HEK293 (cell line): ENCODE measurements around the gene TSHZ2.

Experiments used
- CTCF ChIA-PET: fragments of 350-600 bp; formaldehyde crosslinking; extraction: SDS; loops from one replicate; lab custom pipeline; 2021; ENCODE audit warnings: antibody characterized with exemption; lab: Yijun Ruan, JAX
- POLR2A ChIA-PET: fragments of 300-600 bp; formaldehyde crosslinking; extraction: SDS; loops from one replicate; lab custom pipeline; 2020; ENCODE audit warnings: antibody characterized with exemption, inconsistent platforms; lab: Yijun Ruan, JAX
- H3K27ac ChIP-seq: fragments of 200-500 bp; sonication (Bioruptor generic); 2 replicates; pipeline ENCODE4 v1.5.1; 2014; ENCODE audit warnings: low read depth, low read length, control low read depth, inconsistent platforms; ENCODE audit errors: extremely low read depth
- H3K36me3 ChIP-seq, 2 experiments: fragments of 200-500 bp in 1 of 2; sonication (Bioruptor generic) in 1 of 2; 1 replicate in 1 of 2; 2 replicates in 1 of 2; pipeline ENCODE4 v1.5.1; 2014 to 2017; ENCODE audit warnings: inconsistent platforms in 2 of 2, low read length in 2 of 2; ENCODE audit not compliant: control insufficient read depth in 2 of 2, insufficient read depth in 1 of 2
- H3K4me1 ChIP-seq: fragments of 200-500 bp; sonication (Bioruptor generic); 2 replicates; pipeline ENCODE4 v1.5.1; 2014; ENCODE audit warnings: mild to moderate bottlenecking, low read length, inconsistent platforms; ENCODE audit not compliant: control insufficient read depth, insufficient read depth
- H3K4me3 ChIP-seq: 2 replicates; pipeline ENCODE4 v1.5.1; 2011; ENCODE audit warnings: low read depth, mild to moderate bottlenecking, control low read depth, low read length, moderate library complexity
- H3K9me3 ChIP-seq: fragments of 200-500 bp; sonication (Bioruptor generic); 2 replicates; pipeline ENCODE4 v1.5.1; 2014; ENCODE audit warnings: low read depth, low read length, inconsistent platforms; ENCODE audit not compliant: control insufficient read depth, insufficient read depth
- BCL11A ChIP-seq: fragments of 450-650 bp; formaldehyde crosslinking; IDR thresholded peaks from 2 replicates; pipeline ENCODE4 v1.5.1; 2016; ENCODE audit warnings: low read depth, missing biosample characterization, missing genetic modification characterization
- GLIS1 ChIP-seq: fragments of 450-650 bp; formaldehyde crosslinking; IDR thresholded peaks from 2 replicates; pipeline ENCODE4 v1.5.1; 2016; ENCODE audit warnings: missing biosample characterization, missing genetic modification characterization
- PRDM1 ChIP-seq: fragments of 450-650 bp; formaldehyde crosslinking; IDR thresholded peaks from 2 replicates; pipeline ENCODE4; 2016; ENCODE audit warnings: missing biosample characterization, missing genetic modification characterization
- RBAK ChIP-seq: fragments of 450-650 bp; formaldehyde crosslinking; IDR thresholded peaks from 2 replicates; pipeline ENCODE4 v1.5.1; 2016; ENCODE audit warnings: missing biosample characterization, missing genetic modification characterization
- REPIN1 ChIP-seq: fragments of 450-650 bp; formaldehyde crosslinking; IDR thresholded peaks from 2 replicates; pipeline ENCODE4 v1.5.1; 2017; ENCODE audit warnings: missing biosample characterization, missing genetic modification characterization, low read depth
- SETDB1 ChIP-seq: IDR thresholded peaks from one replicate; pipeline ENCODE4 v1.6.1; 2017; ENCODE audit warnings: mild to moderate bottlenecking, low read length, moderate library complexity, mixed read lengths; ENCODE audit not compliant: insufficient read length
- ZBTB20 ChIP-seq: fragments of 450-650 bp; formaldehyde crosslinking; IDR thresholded peaks from 2 replicates; pipeline ENCODE4 v1.5.1; 2016; ENCODE audit warnings: missing biosample characterization, missing genetic modification characterization
- ZNF121 ChIP-seq: fragments of 450-650 bp; formaldehyde crosslinking; IDR thresholded peaks from 2 replicates; pipeline ENCODE4 v1.5.1; 2016; ENCODE audit warnings: missing biosample characterization, missing genetic modification characterization
- ZNF169 ChIP-seq: fragments of 450-650 bp; formaldehyde crosslinking; IDR thresholded peaks from 2 replicates; pipeline ENCODE4 v1.5.1; 2016; ENCODE audit warnings: missing biosample characterization, missing genetic modification characterization
- ZNF174 ChIP-seq: fragments of 450-650 bp; formaldehyde crosslinking; IDR thresholded peaks from 2 replicates; pipeline ENCODE4 v1.5.0; 2017; ENCODE audit warnings: missing biosample characterization, mild to moderate bottlenecking, missing genetic modification characterization
- ZNF366 ChIP-seq: fragments of 450-650 bp; formaldehyde crosslinking; conservative IDR thresholded peaks from 2 replicates; pipeline ENCODE4 v1.5.1; 2016; ENCODE audit warnings: missing biosample characterization, missing genetic modification characterization
- ZNF394 ChIP-seq: fragments of 450-650 bp; formaldehyde crosslinking; IDR thresholded peaks from 2 replicates; pipeline ENCODE4 v1.5.1; 2016; ENCODE audit warnings: missing biosample characterization, missing genetic modification characterization, mild to moderate bottlenecking, moderate library complexity, borderline replicate concordance
- ZNF544 ChIP-seq: fragments of 450-650 bp; formaldehyde crosslinking; IDR thresholded peaks from 2 replicates; pipeline ENCODE4 v1.5.0; 2017; ENCODE audit warnings: missing biosample characterization, missing genetic modification characterization
- ZNF600 ChIP-seq: fragments of 450-650 bp; formaldehyde crosslinking; IDR thresholded peaks from 2 replicates; pipeline ENCODE4 v1.5.1; 2016; ENCODE audit warnings: missing biosample characterization, missing genetic modification characterization
- ZNF843 ChIP-seq: fragments of 450-650 bp; formaldehyde crosslinking; IDR thresholded peaks from 2 replicates; pipeline ENCODE4 v1.5.1; 2016; ENCODE audit warnings: missing biosample characterization, missing genetic modification characterization
- ZXDB ChIP-seq: fragments of 450-650 bp; formaldehyde crosslinking; IDR thresholded peaks from 2 replicates; pipeline ENCODE4 v1.5.1; 2016; ENCODE audit warnings: missing biosample characterization, missing genetic modification characterization
- TF ChIP-seq, protein P1 (sequence below): fragments of 450-650 bp; formaldehyde crosslinking; IDR thresholded peaks from 2 replicates; pipeline ENCODE4 v1.5.1; 2016; ENCODE audit warnings: missing biosample characterization, missing genetic modification characterization
- TF ChIP-seq, protein P2 (sequence below): fragments of 450-650 bp; formaldehyde crosslinking; IDR thresholded peaks from 2 replicates; pipeline ENCODE4 v1.5.1; 2016; ENCODE audit warnings: missing biosample characterization, missing genetic modification characterization
- TF ChIP-seq, protein P3 (sequence below): fragments of 450-650 bp; formaldehyde crosslinking; IDR thresholded peaks from 2 replicates; pipeline ENCODE4 v1.5.1; 2016; ENCODE audit warnings: missing biosample characterization, missing genetic modification characterization
- TF ChIP-seq, protein P4 (sequence below): fragments of 450-650 bp; formaldehyde crosslinking; IDR thresholded peaks from 2 replicates; pipeline ENCODE4 v1.5.1; 2016; ENCODE audit warnings: missing biosample characterization, missing genetic modification characterization, borderline replicate concordance
- TF ChIP-seq, protein P5 (sequence below): fragments of 450-650 bp; formaldehyde crosslinking; IDR thresholded peaks from 2 replicates; pipeline ENCODE4 v1.5.1; 2016; ENCODE audit warnings: missing biosample characterization, missing genetic modification characterization
- TF ChIP-seq, protein P6 (sequence below): fragments of 450-650 bp; formaldehyde crosslinking; conservative IDR thresholded peaks from 2 replicates; pipeline ENCODE4 v1.5.1; 2016; ENCODE audit warnings: low read depth, missing biosample characterization, missing genetic modification characterization

The TSHZ2 gene

DNA sequence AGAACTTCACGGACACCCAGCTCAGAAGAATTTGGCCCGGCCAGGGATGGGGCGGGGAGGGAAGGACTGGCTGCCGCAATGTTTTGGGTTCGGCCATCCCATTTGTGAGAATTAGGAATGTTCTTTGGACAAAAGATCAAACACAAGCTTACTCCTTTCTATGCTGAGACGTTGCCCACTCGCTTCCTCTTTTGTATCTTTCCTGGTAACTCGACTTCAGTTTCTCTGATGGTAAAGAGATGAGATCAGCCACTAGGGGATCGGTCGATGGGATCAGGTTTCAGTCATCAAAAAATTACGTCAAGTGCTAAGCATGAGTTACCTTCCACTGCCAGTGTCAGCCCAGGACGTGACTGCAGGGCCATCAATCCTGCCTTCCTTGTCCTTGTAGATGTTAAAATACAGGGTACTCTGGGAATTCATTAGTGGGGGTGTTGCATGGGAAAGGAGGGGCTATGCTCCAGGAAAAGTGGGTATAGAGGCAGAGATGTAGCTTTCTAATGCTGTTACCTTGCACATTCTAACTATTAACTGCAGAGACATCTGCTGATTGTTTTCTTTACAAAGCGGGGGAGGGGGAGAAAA lies 190.2 kb downstream of the TSHZ2 start:
- Histone ChIP-seq H3K9me3 (no peaks in the 10 kb centered on the region), H3K27ac (peak overlapping the region; percentile 67; the same call in 1 of the 2 replicates), H3K4me3 (peak overlapping the region; percentile 7), H3K4me1 (peaks cover 3% of the 10 kb centered on the region; the same call in 1 of the 2 replicates), H3K36me3 (no peaks in the 10 kb centered on the region)
- POLR2A ChIA-PET, result no interaction called here
- CTCF ChIA-PET, result interaction anchor here (0.6 to 1.1 kb wide), 4 partner anchors 12 to 128 kb away, joined by 3 to 4 read pairs (median 3); no protein-coding TSS in a partner anchor
- TF ChIP-seq ZNF544 (tag by site-specific recombination) (no peak), ZNF169 (tag by site-specific recombination) (no peak), ZNF366 (tag by site-specific recombination) (peak; percentile 98), RBAK (tag by site-specific recombination) (no peak), BCL11A (tag by site-specific recombination) (0 out of 2 replicates have a peak, but pooled peaks have one; percentile 38), ZNF121 (tag by site-specific recombination) (no peak), ZNF600 (peak; percentile 39; the same call in 1 of the 2 replicates), ZBTB20 (peak; percentile 64), PRDM1 (peak; percentile 85), ZXDB (tag by site-specific recombination) (peak; percentile 84), ZNF394 (tag by site-specific recombination) (peak; percentile 63; the same call in 1 of the 2 replicates), ZNF843 (tag by site-specific recombination) (peak; percentile 73), REPIN1 (tag by site-specific recombination) (no peak), SETDB1 (no peak), GLIS1 (tag by site-specific recombination) (peak; percentile 79), ZNF174 (no peak)
- TF ChIP-seq, protein P1, sequence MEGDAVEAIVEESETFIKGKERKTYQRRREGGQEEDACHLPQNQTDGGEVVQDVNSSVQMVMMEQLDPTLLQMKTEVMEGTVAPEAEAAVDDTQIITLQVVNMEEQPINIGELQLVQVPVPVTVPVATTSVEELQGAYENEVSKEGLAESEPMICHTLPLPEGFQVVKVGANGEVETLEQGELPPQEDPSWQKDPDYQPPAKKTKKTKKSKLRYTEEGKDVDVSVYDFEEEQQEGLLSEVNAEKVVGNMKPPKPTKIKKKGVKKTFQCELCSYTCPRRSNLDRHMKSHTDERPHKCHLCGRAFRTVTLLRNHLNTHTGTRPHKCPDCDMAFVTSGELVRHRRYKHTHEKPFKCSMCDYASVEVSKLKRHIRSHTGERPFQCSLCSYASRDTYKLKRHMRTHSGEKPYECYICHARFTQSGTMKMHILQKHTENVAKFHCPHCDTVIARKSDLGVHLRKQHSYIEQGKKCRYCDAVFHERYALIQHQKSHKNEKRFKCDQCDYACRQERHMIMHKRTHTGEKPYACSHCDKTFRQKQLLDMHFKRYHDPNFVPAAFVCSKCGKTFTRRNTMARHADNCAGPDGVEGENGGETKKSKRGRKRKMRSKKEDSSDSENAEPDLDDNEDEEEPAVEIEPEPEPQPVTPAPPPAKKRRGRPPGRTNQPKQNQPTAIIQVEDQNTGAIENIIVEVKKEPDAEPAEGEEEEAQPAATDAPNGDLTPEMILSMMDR, result peak; percentile 77
- TF ChIP-seq, protein P2, sequence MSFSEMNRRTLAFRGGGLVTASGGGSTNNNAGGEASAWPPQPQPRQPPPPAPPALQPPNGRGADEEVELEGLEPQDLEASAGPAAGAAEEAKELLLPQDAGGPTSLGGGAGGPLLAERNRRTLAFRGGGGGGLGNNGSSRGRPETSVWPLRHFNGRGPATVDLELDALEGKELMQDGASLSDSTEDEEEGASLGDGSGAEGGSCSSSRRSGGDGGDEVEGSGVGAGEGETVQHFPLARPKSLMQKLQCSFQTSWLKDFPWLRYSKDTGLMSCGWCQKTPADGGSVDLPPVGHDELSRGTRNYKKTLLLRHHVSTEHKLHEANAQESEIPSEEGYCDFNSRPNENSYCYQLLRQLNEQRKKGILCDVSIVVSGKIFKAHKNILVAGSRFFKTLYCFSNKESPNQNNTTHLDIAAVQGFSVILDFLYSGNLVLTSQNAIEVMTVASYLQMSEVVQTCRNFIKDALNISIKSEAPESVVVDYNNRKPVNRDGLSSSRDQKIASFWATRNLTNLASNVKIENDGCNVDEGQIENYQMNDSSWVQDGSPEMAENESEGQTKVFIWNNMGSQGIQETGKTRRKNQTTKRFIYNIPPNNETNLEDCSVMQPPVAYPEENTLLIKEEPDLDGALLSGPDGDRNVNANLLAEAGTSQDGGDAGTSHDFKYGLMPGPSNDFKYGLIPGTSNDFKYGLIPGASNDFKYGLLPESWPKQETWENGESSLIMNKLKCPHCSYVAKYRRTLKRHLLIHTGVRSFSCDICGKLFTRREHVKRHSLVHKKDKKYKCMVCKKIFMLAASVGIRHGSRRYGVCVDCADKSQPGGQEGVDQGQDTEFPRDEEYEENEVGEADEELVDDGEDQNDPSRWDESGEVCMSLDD, result peak; percentile 31; the same call in 1 of the 2 replicates
- TF ChIP-seq, protein P3, sequence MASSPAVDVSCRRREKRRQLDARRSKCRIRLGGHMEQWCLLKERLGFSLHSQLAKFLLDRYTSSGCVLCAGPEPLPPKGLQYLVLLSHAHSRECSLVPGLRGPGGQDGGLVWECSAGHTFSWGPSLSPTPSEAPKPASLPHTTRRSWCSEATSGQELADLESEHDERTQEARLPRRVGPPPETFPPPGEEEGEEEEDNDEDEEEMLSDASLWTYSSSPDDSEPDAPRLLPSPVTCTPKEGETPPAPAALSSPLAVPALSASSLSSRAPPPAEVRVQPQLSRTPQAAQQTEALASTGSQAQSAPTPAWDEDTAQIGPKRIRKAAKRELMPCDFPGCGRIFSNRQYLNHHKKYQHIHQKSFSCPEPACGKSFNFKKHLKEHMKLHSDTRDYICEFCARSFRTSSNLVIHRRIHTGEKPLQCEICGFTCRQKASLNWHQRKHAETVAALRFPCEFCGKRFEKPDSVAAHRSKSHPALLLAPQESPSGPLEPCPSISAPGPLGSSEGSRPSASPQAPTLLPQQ, result peak; percentile 80
- TF ChIP-seq, protein P4, sequence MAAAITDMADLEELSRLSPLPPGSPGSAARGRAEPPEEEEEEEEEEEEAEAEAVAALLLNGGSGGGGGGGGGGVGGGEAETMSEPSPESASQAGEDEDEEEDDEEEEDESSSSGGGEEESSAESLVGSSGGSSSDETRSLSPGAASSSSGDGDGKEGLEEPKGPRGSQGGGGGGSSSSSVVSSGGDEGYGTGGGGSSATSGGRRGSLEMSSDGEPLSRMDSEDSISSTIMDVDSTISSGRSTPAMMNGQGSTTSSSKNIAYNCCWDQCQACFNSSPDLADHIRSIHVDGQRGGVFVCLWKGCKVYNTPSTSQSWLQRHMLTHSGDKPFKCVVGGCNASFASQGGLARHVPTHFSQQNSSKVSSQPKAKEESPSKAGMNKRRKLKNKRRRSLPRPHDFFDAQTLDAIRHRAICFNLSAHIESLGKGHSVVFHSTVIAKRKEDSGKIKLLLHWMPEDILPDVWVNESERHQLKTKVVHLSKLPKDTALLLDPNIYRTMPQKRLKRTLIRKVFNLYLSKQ (tag by site-specific recombination), result no peak
- TF ChIP-seq, protein P5, sequence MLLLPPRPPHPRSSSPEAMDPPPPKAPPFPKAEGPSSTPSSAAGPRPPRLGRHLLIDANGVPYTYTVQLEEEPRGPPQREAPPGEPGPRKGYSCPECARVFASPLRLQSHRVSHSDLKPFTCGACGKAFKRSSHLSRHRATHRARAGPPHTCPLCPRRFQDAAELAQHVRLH, result 0 out of 2 replicates have a peak, but pooled peaks have one; percentile 25
- TF ChIP-seq, protein P6, sequence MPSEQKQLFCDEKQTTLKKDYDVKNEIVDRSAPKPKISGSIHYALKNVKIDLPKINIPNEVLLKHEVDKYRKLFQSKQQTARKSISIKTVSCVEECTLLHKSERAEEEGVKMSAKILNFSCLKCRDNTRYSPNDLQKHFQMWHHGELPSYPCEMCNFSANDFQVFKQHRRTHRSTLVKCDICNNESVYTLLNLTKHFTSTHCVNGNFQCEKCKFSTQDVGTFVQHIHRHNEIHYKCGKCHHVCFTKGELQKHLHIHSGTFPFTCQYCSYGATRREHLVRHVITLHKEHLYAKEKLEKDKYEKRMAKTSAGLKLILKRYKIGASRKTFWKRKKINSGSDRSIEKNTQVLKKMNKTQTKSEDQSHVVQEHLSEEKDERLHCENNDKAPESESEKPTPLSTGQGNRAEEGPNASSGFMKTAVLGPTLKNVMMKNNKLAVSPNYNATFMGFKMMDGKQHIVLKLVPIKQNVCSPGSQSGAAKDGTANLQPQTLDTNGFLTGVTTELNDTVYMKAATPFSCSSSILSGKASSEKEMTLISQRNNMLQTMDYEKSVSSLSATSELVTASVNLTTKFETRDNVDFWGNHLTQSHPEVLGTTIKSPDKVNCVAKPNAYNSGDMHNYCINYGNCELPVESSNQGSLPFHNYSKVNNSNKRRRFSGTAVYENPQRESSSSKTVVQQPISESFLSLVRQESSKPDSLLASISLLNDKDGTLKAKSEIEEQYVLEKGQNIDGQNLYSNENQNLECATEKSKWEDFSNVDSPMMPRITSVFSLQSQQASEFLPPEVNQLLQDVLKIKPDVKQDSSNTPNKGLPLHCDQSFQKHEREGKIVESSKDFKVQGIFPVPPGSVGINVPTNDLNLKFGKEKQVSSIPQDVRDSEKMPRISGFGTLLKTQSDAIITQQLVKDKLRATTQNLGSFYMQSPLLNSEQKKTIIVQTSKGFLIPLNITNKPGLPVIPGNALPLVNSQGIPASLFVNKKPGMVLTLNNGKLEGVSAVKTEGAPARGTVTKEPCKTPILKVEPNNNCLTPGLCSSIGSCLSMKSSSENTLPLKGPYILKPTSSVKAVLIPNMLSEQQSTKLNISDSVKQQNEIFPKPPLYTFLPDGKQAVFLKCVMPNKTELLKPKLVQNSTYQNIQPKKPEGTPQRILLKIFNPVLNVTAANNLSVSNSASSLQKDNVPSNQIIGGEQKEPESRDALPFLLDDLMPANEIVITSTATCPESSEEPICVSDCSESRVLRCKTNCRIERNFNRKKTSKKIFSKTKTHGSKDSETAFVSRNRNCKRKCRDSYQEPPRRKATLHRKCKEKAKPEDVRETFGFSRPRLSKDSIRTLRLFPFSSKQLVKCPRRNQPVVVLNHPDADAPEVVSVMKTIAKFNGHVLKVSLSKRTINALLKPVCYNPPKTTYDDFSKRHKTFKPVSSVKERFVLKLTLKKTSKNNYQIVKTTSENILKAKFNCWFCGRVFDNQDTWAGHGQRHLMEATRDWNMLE, result peak; percentile 56; the same call in 1 of the 2 replicates
